Measurements from ENCODE around the gene HAVCR1.

HAVCR1 gene

DNA sequence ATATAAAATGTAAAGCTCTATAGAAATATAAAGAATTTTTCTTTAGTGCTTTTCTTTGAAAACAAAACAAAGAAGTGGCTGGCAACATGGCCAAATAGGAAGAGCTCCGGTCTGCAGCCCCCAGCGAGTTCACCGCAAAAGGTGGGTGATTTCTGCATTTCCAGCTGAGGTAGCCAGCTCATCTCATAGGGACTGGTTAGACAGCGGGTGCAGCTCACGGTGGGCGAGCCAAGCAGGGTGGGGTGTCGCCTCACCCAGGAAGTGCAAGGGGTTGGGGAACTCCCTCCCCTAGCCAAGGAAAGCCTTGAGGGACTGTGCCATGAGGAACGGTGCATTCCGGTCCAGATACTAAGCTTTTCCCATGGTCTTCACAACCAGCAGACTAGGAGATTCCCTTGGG is 74.9 kb downstream of the HAVCR1 start:
- TF ChIP-seq, protein P1, sequence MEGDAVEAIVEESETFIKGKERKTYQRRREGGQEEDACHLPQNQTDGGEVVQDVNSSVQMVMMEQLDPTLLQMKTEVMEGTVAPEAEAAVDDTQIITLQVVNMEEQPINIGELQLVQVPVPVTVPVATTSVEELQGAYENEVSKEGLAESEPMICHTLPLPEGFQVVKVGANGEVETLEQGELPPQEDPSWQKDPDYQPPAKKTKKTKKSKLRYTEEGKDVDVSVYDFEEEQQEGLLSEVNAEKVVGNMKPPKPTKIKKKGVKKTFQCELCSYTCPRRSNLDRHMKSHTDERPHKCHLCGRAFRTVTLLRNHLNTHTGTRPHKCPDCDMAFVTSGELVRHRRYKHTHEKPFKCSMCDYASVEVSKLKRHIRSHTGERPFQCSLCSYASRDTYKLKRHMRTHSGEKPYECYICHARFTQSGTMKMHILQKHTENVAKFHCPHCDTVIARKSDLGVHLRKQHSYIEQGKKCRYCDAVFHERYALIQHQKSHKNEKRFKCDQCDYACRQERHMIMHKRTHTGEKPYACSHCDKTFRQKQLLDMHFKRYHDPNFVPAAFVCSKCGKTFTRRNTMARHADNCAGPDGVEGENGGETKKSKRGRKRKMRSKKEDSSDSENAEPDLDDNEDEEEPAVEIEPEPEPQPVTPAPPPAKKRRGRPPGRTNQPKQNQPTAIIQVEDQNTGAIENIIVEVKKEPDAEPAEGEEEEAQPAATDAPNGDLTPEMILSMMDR (IDR thresholded peaks at IDR 0.05; ENCODE audit: low read length, missing control alignments) = no peak
- DNase-seq (ENCODE audit: low read depth) = no peak
- no peak overlapping the region for H3K4me3 ChIP-seq (replicated peaks; ENCODE audit: low read depth, low read length)

DNA sequence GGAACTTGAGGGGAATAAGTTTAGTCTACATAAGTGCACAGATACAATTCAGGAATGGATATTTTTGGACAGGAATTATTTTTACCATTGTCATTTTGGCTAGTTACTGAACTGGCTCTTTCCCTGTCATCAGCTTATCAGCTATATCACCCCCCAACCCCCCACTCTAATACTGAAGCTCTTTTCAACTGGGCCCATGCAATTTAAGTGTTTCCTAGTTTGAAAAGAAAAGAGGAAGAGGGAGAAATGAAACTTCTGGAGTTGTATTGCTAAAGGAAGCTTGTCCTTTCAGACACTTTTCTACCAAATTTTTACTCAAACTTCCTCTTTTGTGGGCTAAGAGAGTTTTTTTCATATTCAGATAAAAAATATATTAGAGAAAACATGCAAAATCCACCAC is 77.4 kb downstream of the HAVCR1 start:
- TF ChIP-seq, protein P1 (IDR thresholded peaks at IDR 0.05; ENCODE audit: low read length, missing control alignments) = no peak
- H3K4me3 ChIP-seq (replicated peaks; ENCODE audit: low read depth, low read length) = no peak overlapping the region
- no peak for DNase-seq (ENCODE audit: low read depth)

All from fibroblast of pulmonary artery (primary cell).